IMR-90 (cell line): ENCODE data around the gene PUM2. TPM values are rescaled to one million over a fixed set of nuclear protein-coding genes. Genes with fewer than 3 reads are reported as not detected.

Source experiments
- ATAC-seq: fragments of 200-7000 bp; cut with Tn5 transposase; 2 replicates; pipeline ENCODE4 v1.9.1; 2020; ENCODE audit warnings: low read depth, mild to moderate bottlenecking, moderate library complexity
- BruUV-seq: library from RNA; stranded (reverse); fragments of 400-500 nt; replicated peaks from 2 replicates; lab custom pipeline; 2021; lab: Mats Ljungman, UMichigan
- CTCF ChIA-PET: fragments of 300-600 bp; formaldehyde crosslinking; extraction: SDS; loops from one replicate; lab custom pipeline; 2021; ENCODE audit warnings: antibody characterized with exemption; lab: Yijun Ruan, JAX
- POLR2A ChIA-PET: fragments of 300-600 bp; sonication (Branson Sonifier 250); formaldehyde crosslinking; loops from one replicate; lab custom pipeline; 2022; ENCODE audit warnings: antibody characterized with exemption; ENCODE audit not compliant: unreplicated experiment; lab: Charles Lee
- DNase-seq: peaks from one replicate; pipeline ENCODE4 v3.0.0; 2013
- H2AFZ ChIP-seq: replicated peaks from 2 replicates; pipeline ENCODE3; 2013; ENCODE audit warnings: low read length, mild to moderate bottlenecking; ENCODE audit not compliant: poor library complexity
- H2AK5ac ChIP-seq: 2 replicates; pipeline ENCODE4 v1.6.1; 2013; ENCODE audit warnings: low read depth, low read length, inconsistent platforms
- H2AK9ac ChIP-seq: replicated peaks from 2 replicates; pipeline ENCODE3; 2013; ENCODE audit warnings: mild to moderate bottlenecking, low read depth, low read length, moderate library complexity; ENCODE audit not compliant: poor library complexity
- H2BK120ac ChIP-seq: 2 replicates; pipeline ENCODE4 v1.6.1; 2013; ENCODE audit warnings: low read depth, low read length, inconsistent platforms
- H2BK15ac ChIP-seq: 3 replicates; pipeline ENCODE4 v1.6.1; 2013; ENCODE audit warnings: low read depth, low read length, inconsistent platforms
- H2BK20ac ChIP-seq: 2 replicates; pipeline ENCODE4 v1.6.1; 2013; ENCODE audit warnings: low read depth, mild to moderate bottlenecking, inconsistent platforms, low read length, moderate library complexity
- H2BK5ac ChIP-seq: 2 replicates; pipeline ENCODE4 v1.6.1; 2013; ENCODE audit warnings: mild to moderate bottlenecking, low read depth, low read length, inconsistent platforms; ENCODE audit not compliant: poor library complexity, severe bottlenecking
- H3K14ac ChIP-seq: replicated peaks from 2 replicates; pipeline ENCODE4 v1.6.1; 2013; ENCODE audit warnings: low read depth, low read length, inconsistent platforms
- H3K18ac ChIP-seq: 2 replicates; pipeline ENCODE4 v1.6.1; 2013; ENCODE audit warnings: low read depth, low read length, control low read depth
- H3K23ac ChIP-seq: 2 replicates; pipeline ENCODE4 v1.6.1; 2013; ENCODE audit warnings: low read depth, low read length, inconsistent platforms
- H3K27ac ChIP-seq: 2 replicates; pipeline ENCODE4 v1.5.1; 2013; ENCODE audit warnings: mild to moderate bottlenecking, control low read depth, low read length; ENCODE audit not compliant: insufficient read depth
- H3K27me3 ChIP-seq: 2 replicates; pipeline ENCODE4 v1.6.1; 2013; ENCODE audit warnings: low read length; ENCODE audit not compliant: control insufficient read depth, insufficient read depth
- H3K36me3 ChIP-seq: 2 replicates; pipeline ENCODE4 v1.6.1; 2013; ENCODE audit warnings: low read length, mixed read lengths; ENCODE audit not compliant: control insufficient read depth, insufficient read depth
- H3K4ac ChIP-seq: 2 replicates; pipeline ENCODE4 v1.6.1; 2013; ENCODE audit warnings: low read depth, low read length, inconsistent platforms
- H3K4me1 ChIP-seq: 2 replicates; pipeline ENCODE4 v1.6.1; 2013; ENCODE audit warnings: low read length, mixed read lengths; ENCODE audit not compliant: control insufficient read depth, insufficient read depth
- H3K4me2 ChIP-seq: 2 replicates; pipeline ENCODE4 v1.6.1; 2013; ENCODE audit warnings: low read depth, mild to moderate bottlenecking, control low read depth, low read length, moderate library complexity
- H3K4me3 ChIP-seq: 2 replicates; pipeline ENCODE4 v1.5.1; 2013; ENCODE audit warnings: low read depth, mild to moderate bottlenecking, control low read depth, low read length, moderate library complexity; ENCODE audit not compliant: insufficient read depth
- H3K56ac ChIP-seq: 2 replicates; pipeline ENCODE4 v1.6.1; 2013; ENCODE audit warnings: low read length, inconsistent platforms; ENCODE audit not compliant: insufficient read depth; ENCODE audit errors: extremely low read depth
- H3K79me1 ChIP-seq, 2 experiments: 2 replicates each; pipeline ENCODE4 v1.6.1; 2013; ENCODE audit warnings: low read length in 2 of 2, inconsistent platforms in 1 of 2, low read depth in 1 of 2
- H3K9ac ChIP-seq: 2 replicates; pipeline ENCODE4 v1.6.1; 2013; ENCODE audit warnings: low read depth, low read length, control low read depth
- H3K9me1 ChIP-seq: 2 replicates; pipeline ENCODE4 v1.6.1; 2013; ENCODE audit warnings: low read length, inconsistent platforms; ENCODE audit not compliant: insufficient read depth
- H3K9me3 ChIP-seq: 2 replicates; pipeline ENCODE4 v1.6.1; 2013; ENCODE audit warnings: low read length; ENCODE audit not compliant: control insufficient read depth, insufficient read depth
- H4K20me1 ChIP-seq: 2 replicates; pipeline ENCODE4 v1.6.1; 2013; ENCODE audit warnings: low read length, inconsistent platforms; ENCODE audit not compliant: insufficient read depth
- H4K5ac ChIP-seq: 2 replicates; pipeline ENCODE4 v1.6.1; 2013; ENCODE audit warnings: mild to moderate bottlenecking, low read depth, low read length, control low read depth
- H4K8ac ChIP-seq, 2 experiments: 2 replicates each; pipeline ENCODE4 v1.6.1; 2013; ENCODE audit warnings: low read depth in 2 of 2, low read length in 2 of 2, control low read depth in 1 of 2, inconsistent platforms in 1 of 2
- H4K91ac ChIP-seq: 2 replicates; pipeline ENCODE4 v1.6.1; 2013; ENCODE audit warnings: low read depth, low read length, inconsistent platforms; ENCODE audit not compliant: insufficient read depth
- BHLHE40 ChIP-seq: fragments of 150-350 bp; IDR thresholded peaks from 2 replicates; pipeline ENCODE4 v1.6.1; 2016; ENCODE audit warnings: mild to moderate bottlenecking, low read depth, low read length
- CEBPB ChIP-seq: IDR thresholded peaks from 2 replicates; pipeline ENCODE4 v1.6.1; 2012; ENCODE audit warnings: low read depth, low read length, improper control_type of control experiment
- CHD1 ChIP-seq: IDR thresholded peaks from 2 replicates; pipeline ENCODE4 v1.6.1; 2012; ENCODE audit warnings: low read depth, low read length, improper control_type of control experiment
- FOS ChIP-seq: fragments of 150-350 bp; IDR thresholded peaks from 2 replicates; pipeline ENCODE4 v1.6.1; 2016; ENCODE audit warnings: low read depth, low read length
- MAFK ChIP-seq: IDR thresholded peaks from 2 replicates; pipeline ENCODE4 v1.6.1; 2012; ENCODE audit warnings: low read depth, low read length, improper control_type of control experiment
- MAZ ChIP-seq: IDR thresholded peaks from 2 replicates; pipeline ENCODE4 v1.6.1; 2012; ENCODE audit warnings: low read depth, mild to moderate bottlenecking, low read length, improper control_type of control experiment, moderate library complexity, borderline replicate concordance
- MXI1 ChIP-seq: IDR thresholded peaks from 2 replicates; pipeline ENCODE4 v1.6.1; 2012; ENCODE audit warnings: low read depth, mild to moderate bottlenecking, low read length, moderate library complexity, borderline replicate concordance
- NFE2L2 ChIP-seq: fragments of 150-350 bp; IDR thresholded peaks from 2 replicates; pipeline ENCODE4 v1.6.1; 2016; ENCODE audit warnings: low read depth, mild to moderate bottlenecking, low read length
- POLR2A ChIP-seq: IDR thresholded peaks from 2 replicates; pipeline ENCODE4 v1.6.1; 2012; ENCODE audit warnings: mild to moderate bottlenecking, low read depth, low read length
- RAD21 ChIP-seq: IDR thresholded peaks from 2 replicates; pipeline ENCODE4 v1.6.1; 2012; ENCODE audit warnings: low read length, improper control_type of control experiment
- RCOR1 ChIP-seq: IDR thresholded peaks from 2 replicates; pipeline ENCODE4 v1.6.1; 2012; ENCODE audit warnings: mild to moderate bottlenecking, low read length, improper control_type of control experiment; ENCODE audit not compliant: insufficient replicate concordance
- RFX5 ChIP-seq: IDR thresholded peaks from 2 replicates; pipeline ENCODE4 v1.8.0; 2012; ENCODE audit warnings: low read depth, mild to moderate bottlenecking, low read length, moderate library complexity
- SMC3 ChIP-seq: fragments of 150-350 bp; IDR thresholded peaks from 2 replicates; pipeline ENCODE4 v1.6.1; 2016; ENCODE audit warnings: low read depth, mild to moderate bottlenecking, antibody characterized with exemption, low read length, moderate library complexity
- WGBS, 2 experiments: methylation state at CpG; one replicate each; pipeline versions ENCODE4 v1.1.5 to v1.1.7; 2013; ENCODE audit warnings: missing lambda C conversion rate in 2 of 2; ENCODE audit not compliant: insufficient read length in 1 of 2; ENCODE audit errors: extremely low coverage in 2 of 2; 5-methylcytosine and 5-hydroxymethylcytosine counted together
- dilution Hi-C: fragments of 300-500 bp; cut with HindIII; formaldehyde crosslinking; loops from one replicate; pipeline ENCODE4 v1.14.3; 2018; ENCODE audit warnings: low sequenced_read_pairs; ENCODE audit not compliant: unreplicated experiment
- in situ Hi-C: fragments of 300-500 bp; cut with MboI; formaldehyde crosslinking; loops from 3 replicates; pipeline ENCODE4 v1.14.3; 2019; ENCODE audit warnings: low sequenced_read_pairs, inconsistent platforms, mixed read lengths
- intact Hi-C: fragments of 100-400 bp; cut with micrococcal nuclease; formaldehyde crosslinking; loops from 2 replicates; pipeline ENCODE4 v1.10.0; 2022
- polyA plus RNA-seq, 3 experiments: library from polyadenylated mRNA; depleted of rRNA; stranded (reverse); fragments of >200 nt; gene quantifications; 2 replicates each; pipeline ENCODE4 v1.2.3, GENCODE V29; 2012; ENCODE audit warnings: low replicate concordance in 1 of 3
- total RNA-seq: library from RNA; depleted of rRNA; stranded (reverse); fragments of >200 nt; gene quantifications from 2 replicates; pipeline ENCODE4 v1.2.3, GENCODE V29; 2012
- TF ChIP-seq, protein P1 (sequence below): conservative IDR thresholded peaks from 2 replicates; pipeline ENCODE4 v1.5.1; 2012; ENCODE audit warnings: mild to moderate bottlenecking, low read depth, low read length, improper control_type of control experiment
- TF ChIP-seq, protein P2 (sequence below): fragments of 150-350 bp; IDR thresholded peaks from 2 replicates; pipeline ENCODE4 v1.6.1; 2016; ENCODE audit warnings: low read depth, mild to moderate bottlenecking, low read length, moderate library complexity, borderline replicate concordance
- TF ChIP-seq, protein P3 (sequence below): fragments of 150-350 bp; IDR thresholded peaks from 2 replicates; pipeline ENCODE4 v1.6.1; 2017; ENCODE audit warnings: mild to moderate bottlenecking, antibody characterized with exemption, low read length, low read depth

PUM2 gene
- total and polyA plus RNA-seq, 2 of the 4 experiments (the other 2 are of a cell fraction) = 18.8 to 38.4 TPM

DNA sequence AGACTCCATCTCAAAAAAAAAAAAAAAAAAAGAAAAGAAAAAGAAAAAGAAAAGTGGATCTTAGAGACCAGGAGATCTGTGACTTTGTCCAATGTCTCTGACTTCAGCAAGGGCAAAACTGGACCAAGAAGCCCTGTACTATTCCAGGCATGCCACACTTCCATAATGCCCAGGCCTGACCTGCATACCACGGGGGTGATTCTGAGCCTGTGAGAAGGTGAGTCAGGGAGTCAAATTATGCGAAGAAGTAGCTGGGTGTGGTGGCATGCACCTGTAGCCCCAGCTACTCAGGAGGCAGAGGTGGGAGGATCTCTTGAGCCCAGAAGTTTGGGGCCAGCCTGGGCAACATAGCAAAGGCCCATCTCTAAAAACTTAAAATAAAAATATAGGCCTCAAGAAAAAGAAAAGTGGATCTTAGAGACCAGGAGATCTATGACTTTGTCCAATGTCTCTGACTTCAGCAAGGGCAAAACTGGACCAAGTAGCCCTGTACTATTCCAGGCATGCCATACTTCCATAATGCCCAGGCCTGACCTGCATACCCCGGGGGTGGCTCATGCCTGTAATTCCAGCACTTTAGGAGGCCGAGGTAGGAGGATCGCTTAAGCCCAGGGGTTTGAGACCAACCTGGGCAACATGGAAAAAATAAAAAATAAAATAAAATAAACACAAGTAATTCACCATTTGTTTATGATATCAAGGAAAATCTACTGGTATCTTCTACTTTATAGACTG lies 12.2 kb upstream of the PUM2 start:
- ATAC-seq (no peak), DNase-seq (no peak)
- Histone ChIP-seq H3K27ac (no peak overlapping the region), H3K79me1 (no peaks in the 10 kb centered on the region), H2BK15ac (no peak overlapping the region), H2BK20ac (no peak overlapping the region), H3K4me3 (no peak overlapping the region), H3K56ac (no peak overlapping the region), H2AFZ (no peak overlapping the region), H3K4ac (no peak overlapping the region), H4K20me1 (no peaks in the 10 kb centered on the region; the same call in 1 of the 2 replicates), H3K14ac (no peak overlapping the region), H2BK5ac (no peak overlapping the region), H3K4me2 (no peak overlapping the region), H2AK9ac (no peak overlapping the region), H3K36me3 (no peaks in the 10 kb centered on the region), H3K4me1 (peaks cover 8% of the 10 kb centered on the region), H4K5ac (no peak overlapping the region), H3K9me3 (no peaks in the 10 kb centered on the region), H2AK5ac (no peak overlapping the region), H3K9me1 (peaks cover 4% of the 10 kb centered on the region), H3K23ac (no peak overlapping the region), H3K18ac (no peak overlapping the region), H3K27me3 (no peaks in the 10 kb centered on the region), H3K9ac (no peak overlapping the region), H2BK120ac (no peak overlapping the region), H4K91ac (no peak overlapping the region), H4K8ac (no peak overlapping the region)
- BruUV-seq = no TSS peak
- intact Hi-C loops (no loop called here), in situ Hi-C loops (no loop called here), dilution Hi-C loops (no loop called here)
- ChIA-PET CTCF (no interaction called here), POLR2A (no interaction called here)
- no CpG with 5 or more reads among the region's 5 CpGs for WGBS, 2 experiments
- no peak for TF ChIP-seq FOS
- no peak for TF ChIP-seq SMC3
- TF ChIP-seq BHLHE40 = no peak
- TF ChIP-seq, protein P1, sequence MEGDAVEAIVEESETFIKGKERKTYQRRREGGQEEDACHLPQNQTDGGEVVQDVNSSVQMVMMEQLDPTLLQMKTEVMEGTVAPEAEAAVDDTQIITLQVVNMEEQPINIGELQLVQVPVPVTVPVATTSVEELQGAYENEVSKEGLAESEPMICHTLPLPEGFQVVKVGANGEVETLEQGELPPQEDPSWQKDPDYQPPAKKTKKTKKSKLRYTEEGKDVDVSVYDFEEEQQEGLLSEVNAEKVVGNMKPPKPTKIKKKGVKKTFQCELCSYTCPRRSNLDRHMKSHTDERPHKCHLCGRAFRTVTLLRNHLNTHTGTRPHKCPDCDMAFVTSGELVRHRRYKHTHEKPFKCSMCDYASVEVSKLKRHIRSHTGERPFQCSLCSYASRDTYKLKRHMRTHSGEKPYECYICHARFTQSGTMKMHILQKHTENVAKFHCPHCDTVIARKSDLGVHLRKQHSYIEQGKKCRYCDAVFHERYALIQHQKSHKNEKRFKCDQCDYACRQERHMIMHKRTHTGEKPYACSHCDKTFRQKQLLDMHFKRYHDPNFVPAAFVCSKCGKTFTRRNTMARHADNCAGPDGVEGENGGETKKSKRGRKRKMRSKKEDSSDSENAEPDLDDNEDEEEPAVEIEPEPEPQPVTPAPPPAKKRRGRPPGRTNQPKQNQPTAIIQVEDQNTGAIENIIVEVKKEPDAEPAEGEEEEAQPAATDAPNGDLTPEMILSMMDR = no peak
- no peak for TF ChIP-seq MAFK
- no peak for TF ChIP-seq CEBPB
- no peak for TF ChIP-seq MAZ
- no peak for TF ChIP-seq CHD1
- TF ChIP-seq POLR2A = no peak
- TF ChIP-seq, protein P2, sequence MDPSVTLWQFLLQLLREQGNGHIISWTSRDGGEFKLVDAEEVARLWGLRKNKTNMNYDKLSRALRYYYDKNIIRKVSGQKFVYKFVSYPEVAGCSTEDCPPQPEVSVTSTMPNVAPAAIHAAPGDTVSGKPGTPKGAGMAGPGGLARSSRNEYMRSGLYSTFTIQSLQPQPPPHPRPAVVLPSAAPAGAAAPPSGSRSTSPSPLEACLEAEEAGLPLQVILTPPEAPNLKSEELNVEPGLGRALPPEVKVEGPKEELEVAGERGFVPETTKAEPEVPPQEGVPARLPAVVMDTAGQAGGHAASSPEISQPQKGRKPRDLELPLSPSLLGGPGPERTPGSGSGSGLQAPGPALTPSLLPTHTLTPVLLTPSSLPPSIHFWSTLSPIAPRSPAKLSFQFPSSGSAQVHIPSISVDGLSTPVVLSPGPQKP = no peak
- TF ChIP-seq RFX5 = no peak
- no peak for TF ChIP-seq RAD21
- no peak for TF ChIP-seq NFE2L2
- no peak for TF ChIP-seq MXI1
- no peak for TF ChIP-seq RCOR1
- TF ChIP-seq, protein P3, sequence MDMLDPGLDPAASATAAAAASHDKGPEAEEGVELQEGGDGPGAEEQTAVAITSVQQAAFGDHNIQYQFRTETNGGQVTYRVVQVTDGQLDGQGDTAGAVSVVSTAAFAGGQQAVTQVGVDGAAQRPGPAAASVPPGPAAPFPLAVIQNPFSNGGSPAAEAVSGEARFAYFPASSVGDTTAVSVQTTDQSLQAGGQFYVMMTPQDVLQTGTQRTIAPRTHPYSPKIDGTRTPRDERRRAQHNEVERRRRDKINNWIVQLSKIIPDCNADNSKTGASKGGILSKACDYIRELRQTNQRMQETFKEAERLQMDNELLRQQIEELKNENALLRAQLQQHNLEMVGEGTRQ = no peak
